DND-41 (cell line): ENCODE data around the gene XYLT1.

Experiments
- ATAC-seq: fragments of 200-7000 bp; cut with Tn5 transposase; 3 replicates; pipeline ENCODE4 v1.9.1; 2021; ENCODE audit warnings: low read depth; ENCODE audit not compliant: insufficient read depth
- DNase-seq: peaks from one replicate; pipeline ENCODE4 v3.0.0-alpha.2; 2020
- H2AFZ ChIP-seq: 2 replicates; pipeline ENCODE4 v1.6.0; 2012; ENCODE audit warnings: low read depth, low read length
- H3K27ac ChIP-seq: 2 replicates; pipeline ENCODE4 v1.5.1; 2012; ENCODE audit warnings: low read length, inconsistent platforms
- H3K27me3 ChIP-seq: fragments of 200-600 bp; sonication (generic); 2 replicates; pipeline ENCODE4 v1.6.0; 2012; ENCODE audit warnings: low read length, mild to moderate bottlenecking, inconsistent platforms; ENCODE audit not compliant: insufficient read depth, poor library complexity
- H3K36me3 ChIP-seq: 2 replicates; pipeline ENCODE4 v1.5.1; 2012; ENCODE audit warnings: low read length, inconsistent platforms; ENCODE audit not compliant: insufficient read depth
- H3K4me1 ChIP-seq: 2 replicates; pipeline ENCODE4 v1.5.1; 2012; ENCODE audit warnings: mild to moderate bottlenecking, low read length; ENCODE audit not compliant: insufficient read depth
- H3K4me2 ChIP-seq: 2 replicates; pipeline ENCODE4 v1.6.0; 2012; ENCODE audit warnings: mild to moderate bottlenecking, moderate library complexity, low read length, inconsistent platforms; ENCODE audit not compliant: insufficient read depth
- H3K4me3 ChIP-seq, 2 experiments: fragments of 200-600 bp in 1 of 2; shearing (Covaris generic) in 1 of 2; 2 replicates each; pipeline ENCODE4 v1.5.1; 2012 to 2016; ENCODE audit warnings: inconsistent platforms in 2 of 2, low read length in 2 of 2, mild to moderate bottlenecking in 2 of 2, low read depth in 1 of 2, moderate library complexity in 1 of 2
- H3K79me2 ChIP-seq: 2 replicates; pipeline ENCODE4 v1.6.0; 2012; ENCODE audit warnings: low read length, inconsistent platforms; ENCODE audit not compliant: insufficient read depth
- H3K9ac ChIP-seq: 2 replicates; pipeline ENCODE4 v1.6.0; 2012; ENCODE audit warnings: low read depth, mild to moderate bottlenecking, inconsistent platforms, low read length, moderate library complexity
- H3K9me3 ChIP-seq: 2 replicates; pipeline ENCODE4 v1.5.1; 2012; ENCODE audit warnings: low read length, moderate library complexity, mild to moderate bottlenecking, inconsistent platforms; ENCODE audit not compliant: insufficient read depth, severe bottlenecking
- H4K20me1 ChIP-seq: 2 replicates; pipeline ENCODE4 v1.6.0; 2012; ENCODE audit warnings: low read length; ENCODE audit not compliant: insufficient read depth
- EZH2 ChIP-seq: IDR thresholded peaks from 3 replicates; pipeline ENCODE4 v1.6.1; 2012; ENCODE audit warnings: borderline replicate concordance, low read depth, mild to moderate bottlenecking, moderate library complexity, low read length, inconsistent platforms; ENCODE audit not compliant: severe bottlenecking
- TF ChIP-seq, protein P1 (sequence below): IDR thresholded peaks from 2 replicates; pipeline ENCODE4 v1.5.1; 2012; ENCODE audit warnings: borderline replicate concordance, low read length, moderate library complexity, mild to moderate bottlenecking; ENCODE audit not compliant: poor library complexity, severe bottlenecking; ENCODE audit errors: extremely low read depth

Gene XYLT1

DNA sequence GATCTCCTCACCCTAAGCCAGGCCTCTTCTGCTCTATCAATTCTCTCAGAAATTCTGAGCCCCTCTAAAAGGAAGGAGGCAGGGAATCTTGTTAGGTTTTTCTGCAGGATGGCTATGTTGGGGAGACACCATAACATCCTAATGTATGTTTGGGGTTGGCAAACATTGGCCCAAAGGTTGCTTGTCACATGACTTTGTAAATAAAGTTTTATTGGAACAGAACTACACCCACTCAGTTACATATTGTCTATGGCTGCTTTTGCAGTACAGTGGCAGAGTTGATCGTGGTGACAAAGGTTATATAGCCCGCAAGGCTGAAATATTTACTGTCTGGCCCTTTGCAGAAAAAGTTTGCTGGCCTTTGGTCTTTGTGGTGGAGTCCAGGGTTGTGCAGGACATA is 409.4 kb downstream of the XYLT1 start:
- no peaks in the 10 kb centered on the region for H3K36me3 ChIP-seq
- H3K27me3 ChIP-seq: no peaks in the 10 kb centered on the region
- no peak overlapping the region for H3K9ac ChIP-seq
- H3K9me3 ChIP-seq: no peaks in the 10 kb centered on the region
- TF ChIP-seq, protein P1, sequence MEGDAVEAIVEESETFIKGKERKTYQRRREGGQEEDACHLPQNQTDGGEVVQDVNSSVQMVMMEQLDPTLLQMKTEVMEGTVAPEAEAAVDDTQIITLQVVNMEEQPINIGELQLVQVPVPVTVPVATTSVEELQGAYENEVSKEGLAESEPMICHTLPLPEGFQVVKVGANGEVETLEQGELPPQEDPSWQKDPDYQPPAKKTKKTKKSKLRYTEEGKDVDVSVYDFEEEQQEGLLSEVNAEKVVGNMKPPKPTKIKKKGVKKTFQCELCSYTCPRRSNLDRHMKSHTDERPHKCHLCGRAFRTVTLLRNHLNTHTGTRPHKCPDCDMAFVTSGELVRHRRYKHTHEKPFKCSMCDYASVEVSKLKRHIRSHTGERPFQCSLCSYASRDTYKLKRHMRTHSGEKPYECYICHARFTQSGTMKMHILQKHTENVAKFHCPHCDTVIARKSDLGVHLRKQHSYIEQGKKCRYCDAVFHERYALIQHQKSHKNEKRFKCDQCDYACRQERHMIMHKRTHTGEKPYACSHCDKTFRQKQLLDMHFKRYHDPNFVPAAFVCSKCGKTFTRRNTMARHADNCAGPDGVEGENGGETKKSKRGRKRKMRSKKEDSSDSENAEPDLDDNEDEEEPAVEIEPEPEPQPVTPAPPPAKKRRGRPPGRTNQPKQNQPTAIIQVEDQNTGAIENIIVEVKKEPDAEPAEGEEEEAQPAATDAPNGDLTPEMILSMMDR: no peak
- no peak for TF ChIP-seq EZH2
- H3K79me2 ChIP-seq: no peaks in the 10 kb centered on the region
- DNase-seq (no peak), ATAC-seq (no peak)
- no peaks in the 10 kb centered on the region for H3K4me1 ChIP-seq
- H4K20me1 ChIP-seq: no peaks in the 10 kb centered on the region
- no peak overlapping the region for H3K4me3 ChIP-seq
- no peak overlapping the region; the same call in 1 of the 2 replicates for H2AFZ ChIP-seq
- H3K4me2 ChIP-seq: no peak overlapping the region
- H3K27ac ChIP-seq: no peak overlapping the region

DNA sequence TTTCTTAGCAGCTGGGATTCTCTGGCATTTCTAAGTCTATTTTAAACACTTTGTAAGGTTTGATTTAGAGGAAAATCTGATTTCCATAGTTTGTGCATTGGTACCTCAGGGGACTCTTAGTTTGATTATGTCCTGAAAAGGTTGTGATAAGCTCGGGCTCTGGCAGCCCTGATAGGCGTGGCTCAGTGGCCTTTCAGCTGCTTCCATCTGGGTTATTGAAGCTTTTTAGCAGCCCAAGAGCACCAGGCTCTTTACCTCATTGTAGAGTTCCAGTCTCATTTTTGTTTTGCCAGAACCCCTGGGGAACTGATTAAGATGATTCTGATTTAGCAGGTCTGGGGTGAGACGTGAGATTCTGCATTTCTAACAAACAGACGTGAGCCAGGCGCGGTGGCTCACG is 412.3 kb downstream of the XYLT1 start:
- no peak overlapping the region for H3K27ac ChIP-seq
- ATAC-seq (no peak), DNase-seq (no peak)
- TF ChIP-seq, protein P1: no peak
- no peak for TF ChIP-seq EZH2
- no peak overlapping the region for H3K9ac ChIP-seq
- H2AFZ ChIP-seq: no peak overlapping the region
- H3K4me2 ChIP-seq: no peak overlapping the region
- H4K20me1 ChIP-seq: no peaks in the 10 kb centered on the region
- no peak overlapping the region for H3K4me3 ChIP-seq
- no peaks in the 10 kb centered on the region for H3K4me1 ChIP-seq
- H3K36me3 ChIP-seq: no peaks in the 10 kb centered on the region
- no peaks in the 10 kb centered on the region for H3K9me3 ChIP-seq
- no peaks in the 10 kb centered on the region for H3K27me3 ChIP-seq
- no peaks in the 10 kb centered on the region for H3K79me2 ChIP-seq

DNA sequence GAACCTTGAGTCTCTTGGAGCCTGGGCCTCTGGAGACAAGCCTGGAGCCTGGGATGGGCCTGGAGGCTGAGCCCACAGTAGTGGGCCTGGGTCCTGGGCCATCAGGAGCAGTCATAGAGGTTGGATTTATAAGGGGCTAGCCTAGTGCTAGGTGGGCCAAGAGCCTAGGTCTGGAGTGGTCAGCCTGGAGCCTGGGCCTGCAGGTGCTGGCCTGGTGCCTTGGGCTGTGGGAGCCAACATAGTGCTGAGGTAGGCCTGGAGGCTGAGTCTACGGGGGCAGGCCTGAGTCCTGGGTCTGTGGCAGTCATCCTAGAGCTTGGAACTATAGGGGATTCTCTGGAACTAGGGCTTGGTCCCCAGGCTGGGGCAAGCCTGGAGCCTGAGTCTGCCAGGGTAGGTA is 414.1 kb downstream of the XYLT1 start:
- no peak for DNase-seq
- Histone ChIP-seq H3K4me1 (no peaks in the 10 kb centered on the region), H3K4me2 (no peak overlapping the region), H3K36me3 (no peaks in the 10 kb centered on the region), H3K27me3 (no peaks in the 10 kb centered on the region), H3K9ac (no peak overlapping the region), H3K9me3 (no peaks in the 10 kb centered on the region), H3K79me2 (no peaks in the 10 kb centered on the region), H3K4me3 (no peak overlapping the region), H3K27ac (no peak overlapping the region), H4K20me1 (no peaks in the 10 kb centered on the region), H2AFZ (no peak overlapping the region)
- TF ChIP-seq, protein P1: no peak
- no peak for TF ChIP-seq EZH2
- no peak for ATAC-seq
